Suppressor macrophage treated with lipopolysaccharide for 1 hour (primary cell): ENCODE data around the gene NRAS.
A peak's percentile ranks its signal among the peaks of the same experiment; 100 is the strongest.

Source experiments
- DNase-seq, 3 donors: peaks; one replicate each; pipeline ENCODE4 v3.0.0-alpha.2; 2020 to 2022

The NRAS gene

GRCh38 chr1:114671939-114672275, 44.7 kb downstream of the NRAS start:
- no peak for DNase-seq

GRCh38 chr1:114671011-114671938, 45.3 kb downstream of the NRAS start:
- peak in 1 of 3 donors; percentile 19 for DNase-seq

- DNase-seq: peak; percentile 91 to 97 (median 95)
Measured at GRCh38 chr1:114670083-114671010, 46.2 kb downstream of the NRAS start.

GRCh38 chr1:114669562-114670082, 46.9 kb downstream of the NRAS start, which contains the start of gene DENND2C:
Gene DENND2C, minus strand, starts transcription at chr1:114670049. Its CDS starts 44,065 bp downstream, at chr1:114625984.
- no peak for DNase-seq

- DNase-seq: peak in 2 of 3 donors; percentile 3 to 14
Measured at GRCh38 chr1:114668784-114669561, 47.6 kb downstream of the NRAS start.

- DNase-seq: no peak
Measured at GRCh38 chr1:114668373-114668772, 48.2 kb downstream of the NRAS start.

- DNase-seq: no peak
Measured at GRCh38 chr1:114666954-114667353, 49.6 kb downstream of the NRAS start.

GRCh38 chr1:114660238-114660637, 56.3 kb downstream of the NRAS start:
- DNase-seq: no peak
